Measurements from ENCODE around the gene MYH13.

DNA sequence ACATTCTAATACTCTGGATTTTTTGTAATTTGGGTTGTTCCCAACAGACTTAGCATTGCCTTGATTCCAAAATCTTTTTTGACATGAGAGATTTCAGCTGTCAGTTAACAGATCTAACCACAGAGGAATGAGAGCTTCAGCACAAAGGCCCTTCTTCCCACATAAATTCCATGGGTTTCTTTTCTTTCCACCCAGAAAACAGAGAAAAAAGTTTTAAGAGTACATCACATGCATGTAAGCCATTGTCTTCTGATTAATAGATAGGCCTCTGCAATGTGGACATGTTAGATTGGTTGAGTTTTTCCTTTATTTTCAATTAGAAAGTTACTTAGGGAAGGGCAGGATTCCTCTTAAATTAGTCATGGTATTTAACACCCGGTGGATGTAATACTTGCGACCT lies 48.0 kb upstream of the MYH13 start:
- TF ChIP-seq PML (IDR thresholded peaks at IDR 0.05; ENCODE audit: low read length): no peak
- TF ChIP-seq, protein P1, sequence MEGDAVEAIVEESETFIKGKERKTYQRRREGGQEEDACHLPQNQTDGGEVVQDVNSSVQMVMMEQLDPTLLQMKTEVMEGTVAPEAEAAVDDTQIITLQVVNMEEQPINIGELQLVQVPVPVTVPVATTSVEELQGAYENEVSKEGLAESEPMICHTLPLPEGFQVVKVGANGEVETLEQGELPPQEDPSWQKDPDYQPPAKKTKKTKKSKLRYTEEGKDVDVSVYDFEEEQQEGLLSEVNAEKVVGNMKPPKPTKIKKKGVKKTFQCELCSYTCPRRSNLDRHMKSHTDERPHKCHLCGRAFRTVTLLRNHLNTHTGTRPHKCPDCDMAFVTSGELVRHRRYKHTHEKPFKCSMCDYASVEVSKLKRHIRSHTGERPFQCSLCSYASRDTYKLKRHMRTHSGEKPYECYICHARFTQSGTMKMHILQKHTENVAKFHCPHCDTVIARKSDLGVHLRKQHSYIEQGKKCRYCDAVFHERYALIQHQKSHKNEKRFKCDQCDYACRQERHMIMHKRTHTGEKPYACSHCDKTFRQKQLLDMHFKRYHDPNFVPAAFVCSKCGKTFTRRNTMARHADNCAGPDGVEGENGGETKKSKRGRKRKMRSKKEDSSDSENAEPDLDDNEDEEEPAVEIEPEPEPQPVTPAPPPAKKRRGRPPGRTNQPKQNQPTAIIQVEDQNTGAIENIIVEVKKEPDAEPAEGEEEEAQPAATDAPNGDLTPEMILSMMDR (IDR thresholded peaks at IDR 0.05 in 2 of 3, conservative IDR thresholded peaks at IDR 0.05 in 1 of 3; ENCODE audit: control insufficient read depth in 2 of 3, extremely low read depth in 1 of 3, insufficient read depth in 1 of 3, low read depth in 3 of 3, low read length in 3 of 3): no peak
- TF ChIP-seq, protein P2, sequence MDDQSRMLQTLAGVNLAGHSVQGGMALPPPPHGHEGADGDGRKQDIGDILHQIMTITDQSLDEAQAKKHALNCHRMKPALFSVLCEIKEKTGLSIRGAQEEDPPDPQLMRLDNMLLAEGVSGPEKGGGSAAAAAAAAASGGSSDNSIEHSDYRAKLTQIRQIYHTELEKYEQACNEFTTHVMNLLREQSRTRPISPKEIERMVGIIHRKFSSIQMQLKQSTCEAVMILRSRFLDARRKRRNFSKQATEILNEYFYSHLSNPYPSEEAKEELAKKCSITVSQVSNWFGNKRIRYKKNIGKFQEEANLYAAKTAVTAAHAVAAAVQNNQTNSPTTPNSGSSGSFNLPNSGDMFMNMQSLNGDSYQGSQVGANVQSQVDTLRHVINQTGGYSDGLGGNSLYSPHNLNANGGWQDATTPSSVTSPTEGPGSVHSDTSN (IDR thresholded peaks at IDR 0.05; ENCODE audit: insufficient replicate concordance, low read depth, low read length): no peak
- TF ChIP-seq SIN3A (IDR thresholded peaks at IDR 0.05; ENCODE audit: low read depth, low read length): no peak
- TF ChIP-seq POLR2A (IDR thresholded peaks at IDR 0.05; ENCODE audit: low read depth, low read length): no peak
- TF ChIP-seq CREB1 (IDR thresholded peaks at IDR 0.05; ENCODE audit: low read depth): no peak

All from GM12878 (cell line).